OCI-LY3 (cell line): Measurements from ENCODE around the gene ZNF865.

ENCODE experiments used
- EZH2phosphoT487 ChIP-seq: fragments of 200-600 bp; shearing (Covaris generic); IDR thresholded peaks from 2 replicates; pipeline ENCODE4 v1.6.1; 2018; ENCODE audit warnings: antibody characterized with exemption, mixed run types, low read depth
- TF ChIP-seq, protein P1 (sequence below): fragments of 200-600, 300-600 bp; sonication (generic); IDR thresholded peaks from 2 replicates; pipeline ENCODE4 v1.5.1; 2014; ENCODE audit warnings: antibody characterized with exemption, low read length, low read depth

DNA sequence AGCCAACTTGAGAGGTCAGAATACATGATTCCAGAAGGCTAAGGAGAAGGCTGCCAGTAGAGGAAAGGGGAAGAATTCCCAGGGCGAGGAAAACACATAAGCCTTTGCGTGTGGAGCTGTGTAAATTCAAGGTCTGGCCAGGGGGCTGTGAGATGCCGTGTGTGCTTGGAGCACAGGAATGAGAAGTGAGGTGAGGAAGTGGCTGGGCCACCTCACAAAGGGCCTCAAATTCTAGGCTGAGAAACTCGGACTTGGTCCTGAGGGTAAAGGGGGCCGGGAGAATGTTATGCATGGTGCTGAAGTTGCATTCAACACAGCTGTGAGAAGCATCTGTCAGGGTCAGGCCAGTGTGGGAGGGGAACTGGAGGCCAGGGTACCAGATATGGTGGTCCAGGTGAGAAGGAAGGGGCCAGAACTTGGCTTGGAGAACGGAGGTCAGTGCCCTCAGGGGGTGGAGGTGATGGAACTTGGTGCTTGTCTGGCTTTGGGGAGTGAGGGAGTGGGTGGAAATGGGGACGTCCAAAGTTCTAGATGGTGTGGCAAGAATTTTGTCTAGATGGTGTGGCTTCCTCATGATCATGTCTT is 30.5 kb downstream of the ZNF865 start:
- TF ChIP-seq, protein P1, sequence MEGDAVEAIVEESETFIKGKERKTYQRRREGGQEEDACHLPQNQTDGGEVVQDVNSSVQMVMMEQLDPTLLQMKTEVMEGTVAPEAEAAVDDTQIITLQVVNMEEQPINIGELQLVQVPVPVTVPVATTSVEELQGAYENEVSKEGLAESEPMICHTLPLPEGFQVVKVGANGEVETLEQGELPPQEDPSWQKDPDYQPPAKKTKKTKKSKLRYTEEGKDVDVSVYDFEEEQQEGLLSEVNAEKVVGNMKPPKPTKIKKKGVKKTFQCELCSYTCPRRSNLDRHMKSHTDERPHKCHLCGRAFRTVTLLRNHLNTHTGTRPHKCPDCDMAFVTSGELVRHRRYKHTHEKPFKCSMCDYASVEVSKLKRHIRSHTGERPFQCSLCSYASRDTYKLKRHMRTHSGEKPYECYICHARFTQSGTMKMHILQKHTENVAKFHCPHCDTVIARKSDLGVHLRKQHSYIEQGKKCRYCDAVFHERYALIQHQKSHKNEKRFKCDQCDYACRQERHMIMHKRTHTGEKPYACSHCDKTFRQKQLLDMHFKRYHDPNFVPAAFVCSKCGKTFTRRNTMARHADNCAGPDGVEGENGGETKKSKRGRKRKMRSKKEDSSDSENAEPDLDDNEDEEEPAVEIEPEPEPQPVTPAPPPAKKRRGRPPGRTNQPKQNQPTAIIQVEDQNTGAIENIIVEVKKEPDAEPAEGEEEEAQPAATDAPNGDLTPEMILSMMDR, result no peak
- no peak for TF ChIP-seq EZH2phosphoT487
